ENCODE results near the gene CLPSL2. TPM values are rescaled to one million over a fixed set of nuclear protein-coding genes. Genes with fewer than 3 reads are reported as not detected.

The CLPSL2 gene
- total RNA-seq, 4 donors from 2014 or later = not detected

GRCh38 chr6:35794536-35795452, 18.4 kb downstream of the CLPSL2 start:
- Histone ChIP-seq H3K4me3 (no peak overlapping the region), H3K4me1 (no peaks in the 10 kb centered on the region), H3K27ac (no peak overlapping the region), H3K36me3 (no peaks in the 10 kb centered on the region), H3K9me3 (no peaks in the 10 kb centered on the region), H3K27me3 (peaks cover 14% of the 10 kb centered on the region)
- in situ Hi-C loops (cut with MboI; ENCODE audit: low pct_ligation_motif_present in 1 of 4, low pct_unique_long_range_greater_than_20kb in 1 of 4, low sequenced_read_pairs in 3 of 4) = loop anchor here in 1 of 4 donors (25.0 kb wide), 1 partner anchor 1818 kb away; no protein-coding TSS in a partner anchor
- DNase-seq = no peak
- 89 to 91% methylated on average over 10 to 17 of the region's 17 CpGs for WGBS, 2 donors (ENCODE audit: low coverage in 1 of 2)
- intact Hi-C loops (cut with DNase I; ENCODE audit: low total_unique reads) = no loop called here
- TF ChIP-seq CTCF (IDR thresholded peaks at IDR 0.05) (no peak), POLR2AphosphoS5 (IDR thresholded peaks at IDR 0.05) (no peak), POLR2A (IDR thresholded peaks at IDR 0.05) (no peak), EP300 (IDR thresholded peaks at IDR 0.05; ENCODE audit: low read depth) (no peak)

GRCh38 chr6:35795453-35796071, 19.2 kb downstream of the CLPSL2 start:
- no peaks in the 10 kb centered on the region for H3K9me3 ChIP-seq
- no peak for TF ChIP-seq POLR2A (IDR thresholded peaks at IDR 0.05)
- TF ChIP-seq POLR2AphosphoS5 (IDR thresholded peaks at IDR 0.05) = no peak
- no peaks in the 10 kb centered on the region for H3K36me3 ChIP-seq
- in situ Hi-C loops (cut with MboI; ENCODE audit: low pct_ligation_motif_present in 1 of 4, low pct_unique_long_range_greater_than_20kb in 1 of 4, low sequenced_read_pairs in 3 of 4) = loop anchor here in 1 of 4 donors (25.0 kb wide), 1 partner anchor 1817 kb away; no protein-coding TSS in a partner anchor
- 81 to 83% methylated on average over 7 to 11 of the region's 11 CpGs for WGBS, 2 donors (ENCODE audit: low coverage in 1 of 2)
- peaks cover 10% of the 10 kb centered on the region for H3K27me3 ChIP-seq
- no peak for DNase-seq
- intact Hi-C loops (cut with DNase I; ENCODE audit: low total_unique reads) = no loop called here
- no peak overlapping the region for H3K27ac ChIP-seq
- no peak overlapping the region for H3K4me3 ChIP-seq
- H3K4me1 ChIP-seq = no peaks in the 10 kb centered on the region

- Histone ChIP-seq H3K9me3 (no peaks in the 10 kb centered on the region), H3K27me3 (peaks cover 10% of the 10 kb centered on the region), H3K27ac (no peak overlapping the region), H3K36me3 (no peaks in the 10 kb centered on the region), H3K4me1 (no peaks in the 10 kb centered on the region), H3K4me3 (no peak overlapping the region)
- 60 to 75% methylated on average over 3 to 4 of the region's 4 CpGs for WGBS, 2 donors (ENCODE audit: low coverage in 1 of 2)
- TF ChIP-seq POLR2AphosphoS5 (IDR thresholded peaks at IDR 0.05) (no peak), EP300 (IDR thresholded peaks at IDR 0.05; ENCODE audit: low read depth) (no peak), CTCF (IDR thresholded peaks at IDR 0.05) (no peak), POLR2A (IDR thresholded peaks at IDR 0.05) (no peak)
- no peak for DNase-seq
- in situ Hi-C loops (cut with MboI; ENCODE audit: low pct_ligation_motif_present in 1 of 4, low pct_unique_long_range_greater_than_20kb in 1 of 4, low sequenced_read_pairs in 3 of 4) = loop anchor here in 1 of 4 donors (25.0 kb wide), 1 partner anchor 1816 kb away; no protein-coding TSS in a partner anchor
- intact Hi-C loops (cut with DNase I; ENCODE audit: low total_unique reads) = no loop called here
Observed at GRCh38 chr6:35796236-35796635, 19.8 kb downstream of the CLPSL2 start.

- intact Hi-C loops (cut with DNase I; ENCODE audit: low total_unique reads) = loop anchor here (1.0 kb wide), 1 partner anchor 11 kb away; no protein-coding TSS in a partner anchor
- H3K27me3 ChIP-seq = peaks cover under 1% of the 10 kb centered on the region
- H3K4me1 ChIP-seq = no peaks in the 10 kb centered on the region
- WGBS, 2 donors (ENCODE audit: low coverage in 1 of 2) = 84% methylated on average over 6 to 8 of the region's 8 CpGs
- H3K27ac ChIP-seq = no peak overlapping the region
- in situ Hi-C loops (cut with MboI; ENCODE audit: low pct_ligation_motif_present in 1 of 4, low pct_unique_long_range_greater_than_20kb in 1 of 4, low sequenced_read_pairs in 3 of 4) = loop anchor here in 1 of 4 donors (25.0 kb wide), 1 partner anchor 1814 kb away; no protein-coding TSS in a partner anchor
- no peak overlapping the region for H3K4me3 ChIP-seq
- H3K9me3 ChIP-seq = no peaks in the 10 kb centered on the region
- no peaks in the 10 kb centered on the region for H3K36me3 ChIP-seq
- TF ChIP-seq CTCF (IDR thresholded peaks at IDR 0.05) (no peak), POLR2AphosphoS5 (IDR thresholded peaks at IDR 0.05) (no peak), POLR2A (IDR thresholded peaks at IDR 0.05) (no peak), EP300 (IDR thresholded peaks at IDR 0.05; ENCODE audit: low read depth) (no peak)
- DNase-seq = no peak
Observed at GRCh38 chr6:35797837-35798526, 21.6 kb downstream of the CLPSL2 start.

All from transverse colon (tissue), 4 donors.